Gastroesophageal sphincter (tissue), 4 donors: ENCODE results near the gene COL25A1. TPM values are rescaled to one million over a fixed set of nuclear protein-coding genes. Genes with fewer than 3 reads are reported as not detected.

Experiments used
- ATAC-seq: fragments of 150-250 bp; one replicate; pipeline ENCODE4 v1.9.1; 2016; ENCODE audit warnings: mild to moderate bottlenecking, moderate library complexity
- H3K27ac ChIP-seq, 4 donors: fragments of 200-600 bp; sonication (generic) in 3 of 4; 1 replicate in 3 of 4; 2 replicates in 1 of 4; pipeline ENCODE4 v1.5.1; 2016 to 2019
- H3K27me3 ChIP-seq: fragments of 200-600 bp; sonication (generic); one replicate; pipeline ENCODE4 v1.5.1; 2019
- H3K36me3 ChIP-seq, 2 donors: fragments of 200-600 bp; sonication (generic); one replicate each; pipeline ENCODE4 v1.5.1; 2019; ENCODE audit warnings: control low read depth in 1 of 2
- H3K4me1 ChIP-seq, 3 donors: fragments of 200-600 bp; sonication (generic); 1 replicate in 2 of 3; 2 replicates in 1 of 3; pipeline ENCODE4 v1.5.1; 2016 to 2019; ENCODE audit warnings: control low read depth in 2 of 3
- H3K4me3 ChIP-seq, 2 donors: fragments of 200-600 bp; sonication (generic); one replicate each; pipeline ENCODE4 v1.5.1; 2019; ENCODE audit warnings: mild to moderate bottlenecking in 1 of 2, moderate library complexity in 1 of 2
- H3K9me3 ChIP-seq, 3 donors: fragments of 200-600 bp; sonication (generic); one replicate each; pipeline ENCODE4 v1.5.1; 2017 to 2019; ENCODE audit warnings: control low read depth in 2 of 3
- CTCF ChIP-seq, 4 experiments: fragments of 200-600 bp in 2 of 4; fragments of 450-650 bp in 2 of 4; sonication (generic) in 1 of 4; IDR thresholded peaks; one replicate each; pipeline ENCODE4 v1.5.1; 2017 to 2019; ENCODE audit warnings: antibody characterized with exemption in 4 of 4, mild to moderate bottlenecking in 2 of 4, moderate library complexity in 2 of 4
- EP300 ChIP-seq: sonication (generic); formaldehyde crosslinking; IDR thresholded peaks from one replicate; pipeline ENCODE4 v1.6.1; 2017; ENCODE audit warnings: antibody characterized with exemption, mild to moderate bottlenecking
- POLR2A ChIP-seq, 2 donors: fragments of 450-650 bp; IDR thresholded peaks; one replicate each; pipeline ENCODE4 v1.6.1; 2017; ENCODE audit warnings: antibody characterized with exemption in 2 of 2, mild to moderate bottlenecking in 2 of 2, moderate library complexity in 1 of 2
- POLR2AphosphoS5 ChIP-seq: sonication (generic); formaldehyde crosslinking; IDR thresholded peaks from one replicate; pipeline ENCODE4 v1.6.1; 2017; ENCODE audit warnings: antibody characterized with exemption
- WGBS, 2 donors: methylation state at CpG; one replicate each; pipeline ENCODE4 v1.1.5; 2018; ENCODE audit warnings: low coverage in 1 of 2; 5-methylcytosine and 5-hydroxymethylcytosine counted together
- total RNA-seq, 4 donors: library from RNA; depleted of rRNA; stranded (reverse); fragments of >200 nt; gene quantifications; one replicate each; pipeline ENCODE4 v1.1.0, GENCODE V29; 2016

The COL25A1 gene
- total RNA-seq, 4 donors from 2014 or later: 0.40 to 1.8 (median 1.0) TPM

GRCh38 chr4:109182696-109183095 lies 119.8 kb downstream of the COL25A1 start:
- Histone ChIP-seq H3K36me3 (no peaks in the 10 kb centered on the region), H3K27ac (no peak overlapping the region), H3K4me1 (peaks cover 0 to 8% (median 3%) of the 10 kb centered on the region in 3 donors), H3K4me3 (no peak overlapping the region), H3K9me3 (no peaks in the 10 kb centered on the region), H3K27me3 (no peaks in the 10 kb centered on the region)
- ATAC-seq: no peak
- no peak for TF ChIP-seq POLR2AphosphoS5
- TF ChIP-seq CTCF (IDR thresholded peaks at IDR 0.05): no peak
- no peak for TF ChIP-seq EP300
- TF ChIP-seq POLR2A (IDR thresholded peaks at IDR 0.05): no peak
- 49 to 53% methylated on average over 3 of the region's 3 CpGs for WGBS, 2 donors

- ATAC-seq: no peak
- Histone ChIP-seq H3K4me3 (no peak overlapping the region), H3K27me3 (no peaks in the 10 kb centered on the region), H3K9me3 (no peaks in the 10 kb centered on the region), H3K27ac (no peak overlapping the region), H3K4me1 (peaks cover 0 to 5% (median 0%) of the 10 kb centered on the region in 3 donors), H3K36me3 (no peaks in the 10 kb centered on the region)
- 63 to 74% methylated on average over 2 to 3 of the region's 3 CpGs for WGBS, 2 donors
- TF ChIP-seq POLR2AphosphoS5 (no peak), EP300 (no peak), CTCF (IDR thresholded peaks at IDR 0.05) (no peak), POLR2A (IDR thresholded peaks at IDR 0.05) (no peak)
Measured at GRCh38 chr4:109179061-109179460, 123.4 kb downstream of the COL25A1 start.

- no peak for ATAC-seq
- Histone ChIP-seq H3K27ac (no peak overlapping the region), H3K36me3 (no peaks in the 10 kb centered on the region), H3K4me1 (no peaks in the 10 kb centered on the region), H3K9me3 (no peaks in the 10 kb centered on the region), H3K4me3 (no peak overlapping the region), H3K27me3 (no peaks in the 10 kb centered on the region)
- 73 to 79% methylated on average over 6 of the region's 6 CpGs for WGBS, 2 donors
- TF ChIP-seq POLR2A (IDR thresholded peaks at IDR 0.05) (no peak), CTCF (IDR thresholded peaks at IDR 0.05) (no peak), POLR2AphosphoS5 (no peak), EP300 (no peak)
Measured at GRCh38 chr4:109177096-109177810, 125.2 kb downstream of the COL25A1 start.

- H3K4me3 ChIP-seq: no peak overlapping the region
- ATAC-seq: no peak
- no peak for TF ChIP-seq POLR2AphosphoS5
- TF ChIP-seq POLR2A (IDR thresholded peaks at IDR 0.05): no peak
- no peak for TF ChIP-seq EP300
- no peak for TF ChIP-seq CTCF (IDR thresholded peaks at IDR 0.05)
- H3K9me3 ChIP-seq: no peaks in the 10 kb centered on the region
- 73 to 90% methylated on average over 2 to 3 of the region's 5 CpGs for WGBS, 2 donors
- H3K27me3 ChIP-seq: no peaks in the 10 kb centered on the region
- H3K27ac ChIP-seq: no peak overlapping the region
- H3K4me1 ChIP-seq: no peaks in the 10 kb centered on the region
- H3K36me3 ChIP-seq: no peaks in the 10 kb centered on the region
Measured at GRCh38 chr4:109174224-109174953, 128.1 kb downstream of the COL25A1 start.

- Histone ChIP-seq H3K4me1 (no peaks in the 10 kb centered on the region), H3K36me3 (no peaks in the 10 kb centered on the region), H3K4me3 (no peak overlapping the region), H3K27ac (no peak overlapping the region), H3K9me3 (no peaks in the 10 kb centered on the region), H3K27me3 (no peaks in the 10 kb centered on the region)
- TF ChIP-seq EP300 (no peak), POLR2A (IDR thresholded peaks at IDR 0.05) (no peak), CTCF (IDR thresholded peaks at IDR 0.05) (no peak), POLR2AphosphoS5 (no peak)
- WGBS, 2 donors: 54 to 70% methylated on average over 4 of the region's 4 CpGs
- ATAC-seq: no peak
Measured at GRCh38 chr4:109172301-109172700, 130.2 kb downstream of the COL25A1 start.
